ENCODE data around the gene PTPRF. TPM values are rescaled to one million over a fixed set of nuclear protein-coding genes. Genes with fewer than 3 reads are reported as not detected.
"Not testable (repeated sequence)": the region's sequence is repeated elsewhere in the genome, so short reads cannot be mapped to it uniquely, and the experiment has no call there.

Gene PTPRF
- total RNA-seq, 2 donors from 2014 or later, result 203 to 250 TPM

- no peaks in the 10 kb centered on the region for H3K27me3 ChIP-seq (ENCODE audit: control insufficient read depth, insufficient read depth, low read length, poor library complexity, severe bottlenecking)
- no peak for DNase-seq
- Mint-ChIP-seq H3K4me3 (no peak overlapping the region), H3K27me3 (ENCODE audit: insufficient read depth) (peaks cover 1% of the 10 kb centered on the region), H3K36me3 (ENCODE audit: low read depth) (no peaks in the 10 kb centered on the region), H3K27ac (no peak overlapping the region), H3K4me1 (peaks cover 4% of the 10 kb centered on the region), H3K9me3 (peaks cover 10% of the 10 kb centered on the region)
- no peak overlapping the region for H3K27ac ChIP-seq (ENCODE audit: low read depth, low read length)
- no peaks in the 10 kb centered on the region for H3K36me3 ChIP-seq (ENCODE audit: control insufficient read depth, insufficient read depth, low read length)
- no peaks in the 10 kb centered on the region for H3K4me1 ChIP-seq (ENCODE audit: control insufficient read depth, insufficient read depth, low read length)
- no peak overlapping the region for H3K9ac ChIP-seq (ENCODE audit: extremely low read depth, low read length, poor library complexity, severe bottlenecking)
- H3K4me3 ChIP-seq (ENCODE audit: low read length), result no peak overlapping the region
- H3K9me3 ChIP-seq (ENCODE audit: control insufficient read depth, low read length), result no peaks in the 10 kb centered on the region
- 86 to 88% methylated on average over 6 of the region's 6 CpGs for WGBS, 2 experiments (ENCODE audit: insufficient coverage in 1 of 2, insufficient read length in 1 of 2)
- TF ChIP-seq CTCF (conservative IDR thresholded peaks at IDR 0.05), result peak; percentile 43
These were observed 30.8 kb upstream of the PTPRF start for GRCh38 chr1:43499898-43500297.

DNA sequence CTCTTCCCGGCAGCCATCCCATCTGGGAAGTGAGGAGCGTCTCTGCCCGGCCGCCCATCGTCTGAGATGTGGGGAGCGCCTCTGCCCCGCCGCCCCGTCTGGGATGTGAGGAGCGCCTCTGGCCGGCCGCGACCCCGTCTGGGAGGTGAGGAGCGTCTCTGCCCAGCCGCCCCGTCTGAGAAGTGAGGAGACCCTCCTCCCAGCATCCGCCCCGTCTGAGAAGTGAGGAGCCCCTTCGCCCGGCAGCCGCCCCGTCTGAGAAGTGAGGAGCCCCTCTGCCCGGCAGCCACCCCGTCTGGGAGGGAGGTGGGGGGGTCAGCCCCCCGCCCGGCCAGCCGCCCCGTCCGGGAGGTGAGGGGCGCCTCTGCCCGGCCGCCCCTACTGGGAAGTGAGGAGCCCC, 28.9 kb upstream of the PTPRF start:
- H3K27me3 ChIP-seq (ENCODE audit: control insufficient read depth, insufficient read depth, low read length, poor library complexity, severe bottlenecking); H3K4me1 Mint-ChIP-seq; H3K4me3 ChIP-seq (ENCODE audit: low read length); H3K36me3 ChIP-seq (ENCODE audit: control insufficient read depth, insufficient read depth, low read length); H3K4me1 ChIP-seq (ENCODE audit: control insufficient read depth, insufficient read depth, low read length); H3K27ac Mint-ChIP-seq; DNase-seq; H3K36me3 Mint-ChIP-seq (ENCODE audit: low read depth); H3K4me3 Mint-ChIP-seq; H3K9me3 ChIP-seq (ENCODE audit: control insufficient read depth, low read length); H3K27ac ChIP-seq (ENCODE audit: low read depth, low read length); H3K27me3 Mint-ChIP-seq (ENCODE audit: insufficient read depth); H3K9ac ChIP-seq (ENCODE audit: extremely low read depth, low read length, poor library complexity, severe bottlenecking): not testable (repeated sequence)
- 95% methylated on average over 14 of the region's 33 CpGs; no CpG with 5 or more reads in 1 of the 2 experiments for WGBS, 2 experiments (ENCODE audit: insufficient coverage in 1 of 2, insufficient read length in 1 of 2)
- peaks cover 10% of the 10 kb centered on the region for H3K9me3 Mint-ChIP-seq

DNA sequence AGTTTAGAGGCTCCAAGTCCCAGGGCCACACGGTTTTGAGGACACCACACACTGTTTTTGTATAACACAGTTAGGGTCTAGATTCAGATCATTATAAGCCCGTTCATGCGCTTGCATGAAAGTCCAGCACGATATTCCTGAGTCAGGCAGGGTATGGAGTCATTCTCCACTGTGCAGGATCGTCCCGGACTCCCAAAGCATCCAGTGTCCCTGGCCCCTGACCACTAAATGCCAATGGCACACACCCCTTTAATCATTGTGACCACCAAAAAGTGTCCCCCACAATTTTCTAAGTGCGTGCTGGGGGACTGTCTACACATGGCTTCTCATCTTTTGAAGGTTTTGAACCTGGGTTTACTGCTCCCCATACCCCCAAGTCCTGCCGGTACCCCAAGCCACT, 27.1 kb upstream of the PTPRF start:
- H3K4me1 ChIP-seq (ENCODE audit: control insufficient read depth, insufficient read depth, low read length), result no peaks in the 10 kb centered on the region
- H3K36me3 ChIP-seq (ENCODE audit: control insufficient read depth, insufficient read depth, low read length), result no peaks in the 10 kb centered on the region
- H3K27ac Mint-ChIP-seq, result no peak overlapping the region
- H3K9me3 Mint-ChIP-seq, result peaks cover 10% of the 10 kb centered on the region
- no peak for TF ChIP-seq CTCF (conservative IDR thresholded peaks at IDR 0.05)
- no peaks in the 10 kb centered on the region for H3K36me3 Mint-ChIP-seq (ENCODE audit: low read depth)
- no peaks in the 10 kb centered on the region for H3K9me3 ChIP-seq (ENCODE audit: control insufficient read depth, low read length)
- WGBS, 2 experiments (ENCODE audit: insufficient coverage in 1 of 2, insufficient read length in 1 of 2), result 93 to 97% methylated on average over 7 to 8 of the region's 8 CpGs
- H3K4me1 Mint-ChIP-seq, result peaks cover 4% of the 10 kb centered on the region
- H3K27me3 Mint-ChIP-seq (ENCODE audit: insufficient read depth), result peaks cover 7% of the 10 kb centered on the region
- no peak for DNase-seq
- no peak overlapping the region for H3K4me3 ChIP-seq (ENCODE audit: low read length)
- no peak overlapping the region for H3K9ac ChIP-seq (ENCODE audit: extremely low read depth, low read length, poor library complexity, severe bottlenecking)
- no peak overlapping the region for H3K4me3 Mint-ChIP-seq
- no peak overlapping the region for H3K27ac ChIP-seq (ENCODE audit: low read depth, low read length)
- no peaks in the 10 kb centered on the region for H3K27me3 ChIP-seq (ENCODE audit: control insufficient read depth, insufficient read depth, low read length, poor library complexity, severe bottlenecking)
